Neuronal stem cell (in vitro differentiated cells): Measurements from ENCODE around the gene EDAR.
A peak's percentile ranks its signal among the peaks of the same experiment; 100 is the strongest.

Experiments used
- DNase-seq: peaks from one replicate; pipeline ENCODE4 v3.0.0-alpha.2; 2013; ENCODE audit warnings: low spot score
- H2AFZ ChIP-seq: one replicate; pipeline ENCODE4 v1.6.1; 2013; ENCODE audit warnings: mild to moderate bottlenecking, low read length, inconsistent platforms
- H2AK5ac ChIP-seq: 2 replicates; pipeline ENCODE4 v1.6.1; 2013; ENCODE audit warnings: low read depth, mild to moderate bottlenecking, inconsistent platforms, low read length, moderate library complexity, mixed read lengths
- H2BK120ac ChIP-seq: 2 replicates; pipeline ENCODE4 v1.6.1; 2013; ENCODE audit warnings: low read depth, mild to moderate bottlenecking, inconsistent platforms, low read length, moderate library complexity, mixed read lengths
- H2BK12ac ChIP-seq: one replicate; pipeline ENCODE4 v1.6.1; 2013; ENCODE audit warnings: low read length, inconsistent platforms
- H2BK15ac ChIP-seq: 2 replicates; pipeline ENCODE4 v1.6.1; 2013; ENCODE audit warnings: mild to moderate bottlenecking, low read length, inconsistent platforms, mixed read lengths
- H2BK5ac ChIP-seq: one replicate; pipeline ENCODE4 v1.6.1; 2013; ENCODE audit warnings: inconsistent platforms, mild to moderate bottlenecking, low read length, moderate library complexity
- H3K14ac ChIP-seq: one replicate; pipeline ENCODE4 v1.6.1; 2013; ENCODE audit warnings: low read length, inconsistent platforms
- H3K18ac ChIP-seq: 2 replicates; pipeline ENCODE4 v1.6.1; 2013; ENCODE audit warnings: low read length, inconsistent platforms
- H3K23ac ChIP-seq: 2 replicates; pipeline ENCODE4 v1.6.1; 2013; ENCODE audit warnings: low read depth, mild to moderate bottlenecking, mixed read lengths, low read length, inconsistent platforms; ENCODE audit not compliant: poor library complexity
- H3K27ac ChIP-seq: replicated peaks from 3 replicates; pipeline ENCODE4 v1.5.1; 2013; ENCODE audit warnings: low read length, inconsistent platforms
- H3K27me3 ChIP-seq, 3 experiments: 2 replicates each; pipeline ENCODE4 v1.6.1; 2013; ENCODE audit warnings: low read length in 3 of 3, mild to moderate bottlenecking in 2 of 3, inconsistent platforms in 1 of 3, low read depth in 1 of 3, mixed read lengths in 1 of 3, moderate library complexity in 1 of 3; ENCODE audit not compliant: control insufficient read depth in 3 of 3, insufficient read depth in 3 of 3
- H3K36me3 ChIP-seq, 2 donors: replicated peaks in 1 of 2; 2 replicates each; pipeline ENCODE4 v1.6.1; 2013; ENCODE audit warnings: low read length in 2 of 2; ENCODE audit not compliant: control insufficient read depth in 2 of 2, insufficient read depth in 2 of 2
- H3K4ac ChIP-seq: 2 replicates; pipeline ENCODE4 v1.6.1; 2013; ENCODE audit warnings: inconsistent platforms, mild to moderate bottlenecking, low read length, moderate library complexity
- H3K4me1 ChIP-seq, 2 donors: 1 replicate in 1 of 2; 2 replicates in 1 of 2; pipeline ENCODE4 v1.6.1; 2013; ENCODE audit warnings: low read length in 2 of 2, low read depth in 1 of 2; ENCODE audit not compliant: control insufficient read depth in 2 of 2, insufficient read depth in 1 of 2
- H3K4me2 ChIP-seq: one replicate; pipeline ENCODE4 v1.6.1; 2013; ENCODE audit warnings: mild to moderate bottlenecking, low read length, inconsistent platforms; ENCODE audit not compliant: insufficient read depth, poor library complexity, severe bottlenecking
- H3K4me3 ChIP-seq, 2 donors: 2 replicates each; pipeline ENCODE4 v1.5.1; 2013; ENCODE audit warnings: low read length in 2 of 2, mild to moderate bottlenecking in 2 of 2, inconsistent platforms in 1 of 2, moderate library complexity in 1 of 2
- H3K79me1 ChIP-seq: one replicate; pipeline ENCODE4 v1.6.1; 2013; ENCODE audit warnings: low read depth, mild to moderate bottlenecking, inconsistent platforms, low read length, moderate library complexity
- H3K9ac ChIP-seq: one replicate; pipeline ENCODE4 v1.6.1; 2013; ENCODE audit warnings: mild to moderate bottlenecking, low read depth, low read length, inconsistent platforms; ENCODE audit not compliant: poor library complexity
- H3K9me3 ChIP-seq, 2 donors: replicated peaks in 1 of 2; 2 replicates each; pipeline versions ENCODE3 to v1.6.1; 2013; ENCODE audit warnings: low read length in 2 of 2, mild to moderate bottlenecking in 2 of 2, inconsistent platforms in 1 of 2, low read depth in 1 of 2, mixed read lengths in 1 of 2, moderate library complexity in 1 of 2; ENCODE audit not compliant: control insufficient read depth in 2 of 2, insufficient read depth in 1 of 2
- H4K8ac ChIP-seq: one replicate; pipeline ENCODE4 v1.6.1; 2013; ENCODE audit warnings: low read depth, mild to moderate bottlenecking, inconsistent platforms, low read length, moderate library complexity
- H4K91ac ChIP-seq: one replicate; pipeline ENCODE4 v1.6.1; 2013; ENCODE audit warnings: low read length, low read depth, mild to moderate bottlenecking, inconsistent platforms; ENCODE audit not compliant: poor library complexity
- WGBS, 2 donors: extraction: QIAGEN DNeasy Blood & Tissue Kit; methylation state at CpG; one replicate each; pipeline ENCODE4 v1.1.7; 2013; ENCODE audit warnings: missing lambda C conversion rate in 2 of 2, mixed read lengths in 1 of 2; ENCODE audit not compliant: insufficient read length in 2 of 2, insufficient replicate concordance in 1 of 2; ENCODE audit errors: extremely low coverage in 2 of 2; 5-methylcytosine and 5-hydroxymethylcytosine counted together

The EDAR gene

GRCh38 chr2:108946442-108946841 is 42.6 kb downstream of the EDAR start:
- H3K9ac ChIP-seq, result no peak overlapping the region
- H3K4me2 ChIP-seq, result no peak overlapping the region
- H3K23ac ChIP-seq, result no peak overlapping the region
- H2AFZ ChIP-seq, result no peak overlapping the region
- no peak overlapping the region for H3K18ac ChIP-seq
- H2BK5ac ChIP-seq, result no peak overlapping the region
- no peak overlapping the region for H2BK12ac ChIP-seq
- no peak overlapping the region for H3K4ac ChIP-seq
- no peak overlapping the region for H2BK120ac ChIP-seq
- H2AK5ac ChIP-seq, result no peak overlapping the region
- DNase-seq, result no peak
- no peaks in the 10 kb centered on the region for H3K36me3 ChIP-seq
- no peak overlapping the region for H2BK15ac ChIP-seq
- H3K4me3 ChIP-seq, result no peak overlapping the region
- no peaks in the 10 kb centered on the region for H3K79me1 ChIP-seq
- no peak overlapping the region for H3K14ac ChIP-seq
- peaks cover 7 to 8% of the 10 kb centered on the region in 2 donors for H3K9me3 ChIP-seq
- H3K4me1 ChIP-seq, result no peaks in the 10 kb centered on the region
- H4K91ac ChIP-seq, result no peak overlapping the region
- peaks cover 0 to 6% (median 2%) of the 10 kb centered on the region in 3 experiments for H3K27me3 ChIP-seq
- no peak overlapping the region for H4K8ac ChIP-seq
- WGBS, 2 donors, result no CpG with 5 or more reads among the region's 1 CpG
- H3K27ac ChIP-seq, result no peak overlapping the region

- H4K91ac ChIP-seq, result no peak overlapping the region
- H3K18ac ChIP-seq, result no peak overlapping the region
- H4K8ac ChIP-seq, result no peak overlapping the region
- no peak overlapping the region for H2BK5ac ChIP-seq
- WGBS, 2 donors, result no CpG with 5 or more reads among the region's 5 CpGs
- H3K36me3 ChIP-seq, result no peaks in the 10 kb centered on the region
- H3K27ac ChIP-seq, result no peak overlapping the region
- H3K4me3 ChIP-seq, result peak overlapping the region in 1 of 2 donors; percentile 14
- peaks cover 7 to 8% of the 10 kb centered on the region in 2 donors for H3K9me3 ChIP-seq
- H3K23ac ChIP-seq, result no peak overlapping the region
- H3K9ac ChIP-seq, result no peak overlapping the region
- no peak overlapping the region for H2AK5ac ChIP-seq
- H3K4me1 ChIP-seq, result no peaks in the 10 kb centered on the region
- H2BK15ac ChIP-seq, result no peak overlapping the region
- no peak overlapping the region for H2BK120ac ChIP-seq
- H3K4ac ChIP-seq, result no peak overlapping the region
- DNase-seq, result no peak
- H2BK12ac ChIP-seq, result no peak overlapping the region
- H3K79me1 ChIP-seq, result no peaks in the 10 kb centered on the region
- peaks cover 0 to 6% (median 2%) of the 10 kb centered on the region in 3 experiments for H3K27me3 ChIP-seq
- H2AFZ ChIP-seq, result no peak overlapping the region
- H3K4me2 ChIP-seq, result no peak overlapping the region
- no peak overlapping the region for H3K14ac ChIP-seq
Observed at GRCh38 chr2:108945969-108946368, 43.1 kb downstream of the EDAR start.

- no peak overlapping the region for H4K91ac ChIP-seq
- no peaks in the 10 kb centered on the region for H3K4me1 ChIP-seq
- H3K4ac ChIP-seq, result no peak overlapping the region
- H3K27me3 ChIP-seq, result peaks cover 0 to 3% (median 2%) of the 10 kb centered on the region in 3 experiments
- no peaks in the 10 kb centered on the region for H3K79me1 ChIP-seq
- H2BK12ac ChIP-seq, result no peak overlapping the region
- no peak overlapping the region for H3K14ac ChIP-seq
- no peak overlapping the region for H3K9ac ChIP-seq
- peak overlapping the region; percentile 6 for H2BK120ac ChIP-seq
- no peaks in the 10 kb centered on the region for H3K36me3 ChIP-seq
- H3K23ac ChIP-seq, result no peak overlapping the region
- no peak overlapping the region for H2BK5ac ChIP-seq
- no peak overlapping the region for H3K27ac ChIP-seq
- peaks cover 7 to 8% of the 10 kb centered on the region in 2 donors for H3K9me3 ChIP-seq
- no peak overlapping the region for H2AK5ac ChIP-seq
- H3K18ac ChIP-seq, result peak overlapping the region; percentile 67
- DNase-seq, result no peak
- no peak overlapping the region for H2BK15ac ChIP-seq
- no peak overlapping the region for H2AFZ ChIP-seq
- H4K8ac ChIP-seq, result no peak overlapping the region
- H3K4me2 ChIP-seq, result no peak overlapping the region
- H3K4me3 ChIP-seq, result no peak overlapping the region
- WGBS, 2 donors, result no CpG with 5 or more reads among the region's 16 CpGs
Observed at GRCh38 chr2:108944601-108945331, 44.3 kb downstream of the EDAR start.

- WGBS, 2 donors, result no CpG with 5 or more reads among the region's 6 CpGs
Observed at GRCh38 chr2:108943751-108944150, 45.3 kb downstream of the EDAR start.

More at GRCh38 chr2:108943751-108944150, 45.3 kb downstream of the EDAR start:
- Histone ChIP-seq H3K9me3 (peaks cover 7 to 8% of the 10 kb centered on the region in 2 donors), H3K27ac (no peak overlapping the region), H3K4ac (no peak overlapping the region), H3K9ac (no peak overlapping the region), H3K14ac (no peak overlapping the region), H2BK120ac (no peak overlapping the region), H3K23ac (no peak overlapping the region), H2AFZ (no peak overlapping the region), H2BK5ac (no peak overlapping the region), H2BK12ac (no peak overlapping the region), H2AK5ac (no peak overlapping the region), H3K4me2 (no peak overlapping the region), H3K79me1 (no peaks in the 10 kb centered on the region), H3K27me3 (peaks cover 0 to 3% (median 3%) of the 10 kb centered on the region in 3 experiments), H3K4me1 (no peaks in the 10 kb centered on the region), H2BK15ac (no peak overlapping the region), H3K4me3 (no peak overlapping the region), H3K18ac (no peak overlapping the region), H4K91ac (no peak overlapping the region), H4K8ac (no peak overlapping the region), H3K36me3 (no peaks in the 10 kb centered on the region)
- DNase-seq, result no peak
